Cardiac fibroblast (primary cell): Measurements from ENCODE around the gene BAAT.
A peak's percentile ranks its signal among the peaks of the same experiment; 100 is the strongest.

Experiments
- DNase-seq, 2 donors: peaks; one replicate each; pipeline versions ENCODE4 v3.0.0 to v3.0.0-alpha.2; 2010; ENCODE audit warnings: low read depth in 2 of 2
- H3K4me3 ChIP-seq, 2 donors: replicated peaks in 1 of 2; 1 replicate in 1 of 2; 2 replicates in 1 of 2; pipeline ENCODE4 v1.5.1; 2011; ENCODE audit warnings: low read depth in 2 of 2, low read length in 2 of 2, mild to moderate bottlenecking in 2 of 2, moderate library complexity in 1 of 2
- CTCF ChIP-seq: IDR thresholded peaks from one replicate; pipeline ENCODE4 v1.5.1; 2011; ENCODE audit warnings: low read depth, mild to moderate bottlenecking, low read length, inconsistent platforms

Gene BAAT

GRCh38 chr9:101375546-101375945 is 9.3 kb downstream of the BAAT start:
- no peak for DNase-seq
- H3K4me3 ChIP-seq: no peak overlapping the region
- no peak for TF ChIP-seq CTCF

GRCh38 chr9:101372327-101373118 is 12.3 kb downstream of the BAAT start:
- no peak for TF ChIP-seq CTCF
- no peak for DNase-seq
- H3K4me3 ChIP-seq: no peak overlapping the region

DNA sequence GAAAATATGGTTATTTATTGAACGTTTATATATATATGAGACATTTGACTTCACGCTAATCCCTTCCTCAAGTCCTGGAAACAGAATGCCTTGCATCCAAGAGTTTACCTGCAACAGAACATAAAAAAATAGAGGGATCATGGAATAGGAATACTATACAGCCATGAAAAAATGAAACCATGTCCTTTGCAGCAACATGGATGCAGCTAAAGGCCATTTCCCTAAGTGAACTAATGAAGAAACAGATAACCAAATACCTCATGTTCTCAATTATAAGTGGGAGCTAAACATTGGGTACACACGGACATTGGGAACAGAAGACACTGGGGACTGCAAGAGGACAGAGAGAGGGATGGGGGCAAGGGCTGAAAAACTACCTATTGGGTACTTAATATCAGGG is 13.0 kb downstream of the BAAT start:
- TF ChIP-seq CTCF: no peak
- DNase-seq: no peak
- no peak overlapping the region for H3K4me3 ChIP-seq

DNA sequence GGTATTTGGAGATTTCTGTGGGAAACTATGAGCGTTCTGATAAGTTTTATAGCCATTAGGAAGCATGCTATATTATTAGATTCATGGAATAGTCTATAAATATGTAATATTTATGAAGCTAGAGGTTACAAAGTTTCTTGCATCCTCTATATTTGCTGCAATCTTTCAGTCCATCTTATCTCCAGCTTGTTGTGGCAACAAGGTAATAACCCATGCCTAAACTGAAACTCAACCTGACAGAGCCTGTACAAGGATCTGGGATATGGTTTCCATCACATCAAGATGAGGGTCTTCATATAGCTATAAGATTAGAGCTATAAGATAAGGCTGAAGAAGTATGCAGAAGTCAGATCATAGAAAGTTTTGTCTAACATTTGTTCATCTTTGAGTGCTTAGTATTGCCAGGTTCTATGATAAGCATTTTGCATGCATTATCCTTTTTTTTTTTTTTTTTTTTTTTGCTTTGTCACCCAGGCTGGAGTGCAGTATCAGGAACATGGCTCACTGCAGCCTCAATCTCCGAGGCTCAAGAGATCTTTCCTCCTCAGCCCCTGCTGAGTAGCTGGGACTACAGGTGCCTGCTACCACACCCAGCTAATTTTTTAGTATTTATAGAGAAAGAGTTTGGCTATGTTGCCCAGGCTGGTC is 14.8 kb downstream of the BAAT start:
- no peak for TF ChIP-seq CTCF
- H3K4me3 ChIP-seq: no peak overlapping the region
- DNase-seq: no peak

DNA sequence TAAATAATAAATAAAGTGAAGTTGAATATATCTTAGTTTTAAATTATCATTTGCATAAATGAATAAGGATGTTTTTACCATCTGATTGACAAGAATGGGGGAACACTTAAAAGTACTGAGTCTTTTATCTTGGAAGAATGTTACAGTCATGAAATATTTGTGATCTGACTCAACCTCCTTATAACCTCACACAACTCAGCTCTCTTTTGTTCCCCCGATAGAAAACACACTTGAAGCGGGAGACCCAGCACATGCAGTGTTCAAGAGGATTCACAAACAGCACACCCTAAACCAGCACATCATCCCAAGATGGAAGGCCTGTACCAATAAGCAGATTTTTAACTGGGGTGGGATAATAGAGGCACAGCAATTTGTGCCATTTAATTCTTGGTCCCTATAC is 15.5 kb downstream of the BAAT start:
- no peak for TF ChIP-seq CTCF
- no peak overlapping the region for H3K4me3 ChIP-seq
- DNase-seq: peak; percentile 34 to 43

- H3K4me3 ChIP-seq: no peak overlapping the region
- DNase-seq: no peak
- TF ChIP-seq CTCF: no peak
Measured at GRCh38 chr9:101367323-101367722, 17.5 kb downstream of the BAAT start.
